ENCODE data around the gene EXOSC10.
A peak's percentile ranks its signal among the peaks of the same experiment; 100 is the strongest.

EXOSC10 gene

DNA sequence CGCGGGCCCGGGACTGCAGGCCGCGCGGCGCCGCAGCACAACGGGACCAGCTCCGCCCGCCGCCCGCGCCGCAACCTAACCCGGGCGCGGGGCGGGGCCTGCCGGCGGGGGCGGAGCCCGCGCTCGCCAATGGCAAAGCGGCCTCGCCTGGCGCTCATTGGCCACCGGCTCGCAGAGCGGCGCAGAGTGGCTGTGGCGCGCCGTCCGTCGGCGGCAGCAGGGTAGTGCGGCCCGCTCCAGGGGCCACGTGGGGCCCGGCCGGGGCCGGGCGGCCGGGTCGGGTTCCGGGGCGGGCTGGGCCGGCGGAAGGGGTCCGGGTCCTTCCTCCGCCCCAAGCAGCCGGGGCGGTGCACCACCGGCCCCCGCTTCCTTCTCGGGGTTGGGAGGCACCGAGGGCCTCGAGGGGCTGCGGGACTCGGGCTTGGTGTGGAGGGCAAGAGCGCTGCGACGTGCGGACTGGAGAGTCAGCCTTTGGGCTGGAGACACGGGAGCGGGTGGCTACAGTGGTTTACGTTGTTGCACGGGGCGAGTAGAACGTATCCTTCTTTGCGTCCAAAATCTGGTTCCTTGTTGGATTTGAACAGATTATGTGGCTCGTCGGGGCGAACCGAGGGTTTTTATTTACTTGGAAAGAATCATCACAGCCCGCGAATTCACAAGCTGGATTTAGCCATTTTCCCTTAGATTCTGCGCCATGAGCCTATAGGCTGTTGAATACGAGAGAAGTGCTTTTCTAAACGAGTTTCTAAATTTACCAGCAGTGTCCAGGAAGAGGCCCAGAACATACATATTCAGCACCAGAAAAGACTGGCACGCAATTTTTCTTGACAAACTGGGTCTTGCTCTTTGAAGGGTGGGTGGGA lies 39.5 kb downstream of the EXOSC10 start, which contains the start of gene SRM:
Gene SRM, minus strand, starts transcription at position 51 of the 863 bp plus-strand sequence. CDS start 75 bp downstream, outside the sequence.
- Histone ChIP-seq H3K9me3 (ENCODE audit: insufficient read depth, low read depth, low read length) (no peaks in the 10 kb centered on the region), H3K4me3 (ENCODE audit: low read length) (peak within 1 kb of the TSS; percentile 95), H3K36me3 (ENCODE audit: insufficient read depth, low read length) (peaks cover 38% of the 10 kb centered on the region), H3K27me3 (ENCODE audit: insufficient read depth, low read length) (no peaks in the 10 kb centered on the region), H3K4me1 (ENCODE audit: insufficient read depth, low read length) (peaks cover 4% of the 10 kb centered on the region; the same call in 1 of the 2 replicates), H3K9ac (ENCODE audit: low read depth, low read length) (peak within 1 kb of the TSS; percentile 89), H3K27ac (ENCODE audit: low read depth, low read length) (peak within 1 kb of the TSS; percentile 70)
- under 1% methylated on average over 82 of the region's 83 CpGs for WGBS

DNA sequence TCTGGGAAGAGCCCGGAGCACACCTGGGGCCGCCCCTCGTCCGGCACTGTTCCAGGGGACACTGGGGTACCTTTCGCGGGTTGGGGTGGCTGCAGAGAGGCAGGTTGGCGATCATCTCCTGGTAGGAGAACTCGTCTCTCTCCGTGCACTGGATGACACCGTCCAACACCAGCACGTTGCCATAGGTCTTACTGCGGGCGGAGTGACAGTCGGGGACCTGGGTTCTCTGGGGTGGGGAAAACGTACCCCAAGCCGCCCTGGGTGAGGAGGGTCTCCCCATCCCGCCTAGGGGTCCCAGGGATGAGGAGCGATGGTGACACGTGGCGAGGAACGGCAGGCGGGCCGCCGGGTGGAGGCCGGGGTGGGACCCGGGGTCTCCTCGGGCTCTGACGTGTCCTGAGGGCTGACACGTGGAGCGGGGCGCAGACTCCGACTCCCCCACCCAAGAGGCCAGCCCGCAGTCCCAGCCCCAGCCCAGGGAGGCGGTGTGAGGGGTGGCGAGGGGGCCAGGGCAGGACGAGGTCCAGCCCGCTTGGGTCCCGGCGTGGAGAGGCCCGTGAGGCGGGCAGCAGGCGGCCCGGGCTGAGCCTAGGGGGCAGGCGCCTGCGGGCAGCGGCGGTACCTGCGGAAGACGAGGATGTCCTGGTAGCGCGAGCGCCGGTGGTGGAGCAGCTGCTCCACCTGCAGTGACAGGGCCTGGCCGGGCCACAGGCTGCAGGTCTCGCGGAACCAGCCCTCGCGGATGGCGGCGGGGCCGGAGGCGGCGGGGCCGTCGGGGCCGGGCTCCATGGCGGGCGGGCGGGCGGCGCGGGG lies 40.3 kb downstream of the EXOSC10 start:
- H3K9me3 ChIP-seq (ENCODE audit: insufficient read depth, low read depth, low read length): no peaks in the 10 kb centered on the region
- WGBS: 1% methylated on average over 72 of the region's 72 CpGs
- H3K36me3 ChIP-seq (ENCODE audit: insufficient read depth, low read length): peaks cover 35% of the 10 kb centered on the region
- H3K27me3 ChIP-seq (ENCODE audit: insufficient read depth, low read length): no peaks in the 10 kb centered on the region
- H3K4me3 ChIP-seq (ENCODE audit: low read length): peak overlapping the region; percentile 95
- H3K27ac ChIP-seq (ENCODE audit: low read depth, low read length): 0 out of 2 replicates have a peak overlapping the region, but pooled peaks have one; percentile 6
- H3K4me1 ChIP-seq (ENCODE audit: insufficient read depth, low read length): peaks cover 4% of the 10 kb centered on the region; the same call in 1 of the 2 replicates
- peak overlapping the region; percentile 85 for H3K9ac ChIP-seq (ENCODE audit: low read depth, low read length)

DNA sequence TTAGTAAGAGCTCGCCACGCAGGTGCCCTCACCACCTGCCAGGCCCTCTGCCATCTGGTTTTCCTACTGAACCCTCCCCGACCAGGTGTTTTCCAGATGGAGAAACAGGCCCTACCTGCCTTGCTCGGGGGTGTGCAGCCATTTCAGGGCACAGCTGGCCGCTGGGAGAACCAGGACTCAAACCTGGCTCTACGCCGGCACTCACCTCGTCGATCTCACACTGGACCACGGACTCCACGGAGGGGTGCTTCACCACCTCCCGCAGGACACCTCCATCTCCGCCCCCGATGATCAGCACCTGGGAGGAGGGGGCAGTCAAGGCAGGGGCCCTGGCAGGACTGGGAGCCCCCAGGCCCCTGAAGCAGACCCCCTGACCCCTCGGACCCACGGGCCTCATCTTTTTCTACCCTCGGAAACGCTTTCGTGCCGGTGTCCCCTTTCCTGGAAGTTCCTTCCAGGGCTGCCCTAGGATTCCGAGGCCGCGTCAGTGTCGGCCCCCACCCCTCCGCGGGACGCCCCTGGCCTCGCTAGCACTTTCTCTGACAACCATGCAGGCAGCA lies 41.0 kb downstream of the EXOSC10 start:
- H3K4me1 ChIP-seq (ENCODE audit: insufficient read depth, low read length): peaks cover 4% of the 10 kb centered on the region; the same call in 1 of the 2 replicates
- H3K27me3 ChIP-seq (ENCODE audit: insufficient read depth, low read length): no peaks in the 10 kb centered on the region
- H3K27ac ChIP-seq (ENCODE audit: low read depth, low read length): no peak overlapping the region
- no peaks in the 10 kb centered on the region for H3K9me3 ChIP-seq (ENCODE audit: insufficient read depth, low read depth, low read length)
- WGBS: 43% methylated on average over 28 of the region's 28 CpGs
- peak overlapping the region; percentile 85 for H3K9ac ChIP-seq (ENCODE audit: low read depth, low read length)
- peak overlapping the region; percentile 95 for H3K4me3 ChIP-seq (ENCODE audit: low read length)
- peaks cover 36% of the 10 kb centered on the region for H3K36me3 ChIP-seq (ENCODE audit: insufficient read depth, low read length)

DNA sequence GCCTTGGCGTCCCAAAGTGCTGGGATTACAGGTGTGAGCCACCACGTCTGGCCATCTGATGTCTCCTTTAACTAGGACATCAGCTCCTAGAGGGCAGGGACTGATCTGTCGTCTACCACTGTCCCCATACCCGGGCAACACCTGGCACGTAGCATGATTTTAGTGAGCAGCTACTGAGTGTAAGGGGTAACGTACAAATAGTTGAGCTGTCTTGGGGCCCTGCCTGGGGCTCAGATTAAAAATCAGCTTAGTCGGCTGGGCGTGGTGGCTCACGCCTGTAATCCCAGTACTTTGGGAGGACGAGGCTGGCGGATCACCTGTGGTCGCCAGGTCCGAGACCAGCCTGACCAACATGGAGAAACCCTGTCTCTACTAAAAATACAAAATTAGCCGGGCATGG lies 41.6 kb downstream of the EXOSC10 start:
- peaks cover 4% of the 10 kb centered on the region; the same call in 1 of the 2 replicates for H3K4me1 ChIP-seq (ENCODE audit: insufficient read depth, low read length)
- H3K36me3 ChIP-seq (ENCODE audit: insufficient read depth, low read length): peaks cover 32% of the 10 kb centered on the region
- no peaks in the 10 kb centered on the region for H3K27me3 ChIP-seq (ENCODE audit: insufficient read depth, low read length)
- no peaks in the 10 kb centered on the region for H3K9me3 ChIP-seq (ENCODE audit: insufficient read depth, low read depth, low read length)
- WGBS: 96% methylated on average over 14 of the region's 14 CpGs
- no peak overlapping the region for H3K27ac ChIP-seq (ENCODE audit: low read depth, low read length)
- H3K4me3 ChIP-seq (ENCODE audit: low read length): no peak overlapping the region
- no peak overlapping the region for H3K9ac ChIP-seq (ENCODE audit: low read depth, low read length)

DNA sequence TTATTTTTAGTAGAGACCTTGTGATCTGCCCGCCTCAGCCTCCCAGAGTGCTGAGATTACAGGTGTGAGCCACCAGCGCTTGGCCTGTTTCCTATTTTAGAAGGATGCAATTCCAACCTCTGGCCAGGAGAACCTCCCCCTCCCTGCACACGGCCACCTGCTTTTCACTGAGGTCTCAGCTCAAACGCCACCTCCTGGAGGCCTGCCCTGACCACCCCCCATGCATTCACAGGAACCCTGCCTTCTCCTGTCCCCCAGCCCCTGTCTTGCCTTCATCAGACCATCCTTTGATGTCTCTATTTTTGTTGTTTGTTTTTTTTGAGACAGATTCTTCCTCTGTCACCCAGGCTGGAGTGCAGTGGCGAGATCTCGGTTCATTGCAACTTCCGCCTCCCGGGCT lies 42.2 kb downstream of the EXOSC10 start:
- Histone ChIP-seq H3K4me1 (ENCODE audit: insufficient read depth, low read length) (peaks cover 4% of the 10 kb centered on the region; the same call in 1 of the 2 replicates), H3K27ac (ENCODE audit: low read depth, low read length) (no peak overlapping the region), H3K27me3 (ENCODE audit: insufficient read depth, low read length) (no peaks in the 10 kb centered on the region), H3K9ac (ENCODE audit: low read depth, low read length) (no peak overlapping the region), H3K4me3 (ENCODE audit: low read length) (no peak overlapping the region), H3K36me3 (ENCODE audit: insufficient read depth, low read length) (peaks cover 28% of the 10 kb centered on the region), H3K9me3 (ENCODE audit: insufficient read depth, low read depth, low read length) (no peaks in the 10 kb centered on the region)
- WGBS: 93% methylated on average over 8 of the region's 8 CpGs

DNA sequence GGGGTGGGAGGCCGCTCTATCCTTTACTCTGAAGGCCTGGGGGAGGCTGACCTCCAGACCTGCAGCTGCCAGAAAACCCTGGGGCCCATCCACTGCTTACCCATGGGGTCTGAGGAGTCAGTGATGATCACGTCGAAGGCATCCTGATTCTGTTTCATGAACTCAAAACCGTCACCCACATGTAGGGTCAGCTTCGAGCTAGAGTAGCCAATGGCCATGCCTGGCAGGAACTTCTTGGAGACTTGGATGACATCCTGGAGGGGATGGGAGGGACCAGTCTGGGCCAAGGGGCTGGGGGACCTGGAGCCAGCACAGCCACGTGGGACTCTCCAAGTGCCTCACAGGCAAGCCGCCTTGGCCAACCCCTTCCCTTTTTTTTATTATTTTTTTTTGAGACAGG lies 43.2 kb downstream of the EXOSC10 start:
- H3K9ac ChIP-seq (ENCODE audit: low read depth, low read length): no peak overlapping the region
- no peak overlapping the region for H3K27ac ChIP-seq (ENCODE audit: low read depth, low read length)

DNA sequence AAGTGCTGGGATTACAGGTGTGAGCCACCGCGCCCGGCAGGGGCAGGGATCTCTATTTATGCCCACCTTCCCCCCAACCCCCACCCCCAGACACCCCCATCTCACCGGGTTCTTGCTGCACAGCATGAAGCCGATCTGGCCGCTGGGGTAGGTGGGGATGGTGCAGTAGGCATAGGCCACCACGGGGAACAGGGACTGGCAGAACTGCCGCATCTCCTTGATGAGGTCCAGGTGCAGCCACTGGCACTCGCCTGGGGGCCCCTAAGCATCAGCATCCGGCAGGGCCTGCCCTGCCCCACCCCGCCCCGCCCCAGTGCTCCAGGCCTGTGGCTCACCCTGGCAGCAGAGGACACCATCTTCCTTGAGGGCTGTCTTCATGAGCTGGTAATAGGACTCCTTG lies 44.0 kb downstream of the EXOSC10 start:
- no peak overlapping the region for H3K27ac ChIP-seq (ENCODE audit: low read depth, low read length)
- no peak overlapping the region for H3K4me3 ChIP-seq (ENCODE audit: low read length)
- WGBS: 97% methylated on average over 11 of the region's 12 CpGs
- no peaks in the 10 kb centered on the region for H3K9me3 ChIP-seq (ENCODE audit: insufficient read depth, low read depth, low read length)
- no peak overlapping the region for H3K9ac ChIP-seq (ENCODE audit: low read depth, low read length)
- H3K27me3 ChIP-seq (ENCODE audit: insufficient read depth, low read length): no peaks in the 10 kb centered on the region
- H3K36me3 ChIP-seq (ENCODE audit: insufficient read depth, low read length): peaks cover 28% of the 10 kb centered on the region
- H3K4me1 ChIP-seq (ENCODE audit: insufficient read depth, low read length): peaks cover 8% of the 10 kb centered on the region

More for the DNA sequence above, 43.2 kb downstream of the EXOSC10 start:
- Histone ChIP-seq H3K36me3 (ENCODE audit: insufficient read depth, low read length) (peaks cover 28% of the 10 kb centered on the region), H3K27me3 (ENCODE audit: insufficient read depth, low read length) (no peaks in the 10 kb centered on the region), H3K4me1 (ENCODE audit: insufficient read depth, low read length) (peaks cover 8% of the 10 kb centered on the region), H3K9me3 (ENCODE audit: insufficient read depth, low read depth, low read length) (no peaks in the 10 kb centered on the region), H3K4me3 (ENCODE audit: low read length) (no peak overlapping the region)
- WGBS: 98% methylated on average over 7 of the region's 7 CpGs

DNA sequence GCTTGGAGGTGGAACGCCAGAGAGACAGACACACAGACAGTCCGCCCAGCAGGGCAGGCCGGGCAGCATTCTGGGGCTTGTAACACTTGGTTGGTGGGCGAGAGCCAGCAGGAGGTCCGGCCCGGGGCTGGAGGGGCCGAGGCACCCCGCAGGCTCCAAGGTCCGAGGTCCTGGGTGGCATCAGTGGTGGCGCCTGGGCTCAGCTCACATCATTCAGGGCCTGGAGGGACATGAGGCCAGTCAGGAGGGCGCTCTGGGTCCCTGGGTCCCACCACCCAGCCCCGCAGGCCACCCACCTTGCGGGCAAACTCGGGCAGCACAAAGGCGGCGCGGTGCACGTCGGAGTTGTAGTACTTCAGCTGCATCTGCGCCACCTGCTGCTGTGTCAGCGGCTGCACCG lies 45.0 kb downstream of the EXOSC10 start:
- no peak overlapping the region for H3K4me3 ChIP-seq (ENCODE audit: low read length)
- no peak overlapping the region for H3K9ac ChIP-seq (ENCODE audit: low read depth, low read length)
- 94% methylated on average over 22 of the region's 22 CpGs for whole genome bisulfite sequencing
- no peaks in the 10 kb centered on the region for H3K27me3 ChIP-seq (ENCODE audit: insufficient read depth, low read length)
- peaks cover 28% of the 10 kb centered on the region for H3K36me3 ChIP-seq (ENCODE audit: insufficient read depth, low read length)
- no peaks in the 10 kb centered on the region for H3K9me3 ChIP-seq (ENCODE audit: insufficient read depth, low read depth, low read length)
- H3K27ac ChIP-seq (ENCODE audit: low read depth, low read length): no peak overlapping the region
- peaks cover 8% of the 10 kb centered on the region for H3K4me1 ChIP-seq (ENCODE audit: insufficient read depth, low read length)

DNA sequence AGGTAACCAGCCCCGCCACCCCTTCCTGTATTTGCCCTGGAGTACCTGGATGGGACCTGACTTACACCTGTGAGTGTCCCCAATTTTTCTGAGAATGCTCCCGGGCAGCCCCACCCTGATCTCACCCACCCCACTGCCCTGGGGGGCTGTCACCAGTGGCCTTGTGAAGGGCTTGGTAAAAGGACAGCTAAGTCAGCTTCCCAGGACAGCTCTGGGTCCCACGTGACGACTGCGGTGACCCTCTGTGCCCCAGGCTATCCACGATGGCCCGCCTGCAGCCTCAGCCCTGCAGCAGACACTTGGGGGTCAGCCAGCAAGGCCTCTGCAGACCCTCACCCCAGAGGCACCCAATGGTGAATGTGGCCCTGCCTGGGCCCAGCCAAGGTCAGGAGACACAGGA lies 45.5 kb downstream of the EXOSC10 start:
- Histone ChIP-seq H3K9ac (ENCODE audit: low read depth, low read length) (no peak overlapping the region), H3K4me3 (ENCODE audit: low read length) (no peak overlapping the region), H3K36me3 (ENCODE audit: insufficient read depth, low read length) (peaks cover 28% of the 10 kb centered on the region), H3K27ac (ENCODE audit: low read depth, low read length) (no peak overlapping the region), H3K4me1 (ENCODE audit: insufficient read depth, low read length) (peaks cover 8% of the 10 kb centered on the region), H3K9me3 (ENCODE audit: insufficient read depth, low read depth, low read length) (no peaks in the 10 kb centered on the region), H3K27me3 (ENCODE audit: insufficient read depth, low read length) (no peaks in the 10 kb centered on the region)
- WGBS: 95% methylated on average over 7 of the region's 7 CpGs

DNA sequence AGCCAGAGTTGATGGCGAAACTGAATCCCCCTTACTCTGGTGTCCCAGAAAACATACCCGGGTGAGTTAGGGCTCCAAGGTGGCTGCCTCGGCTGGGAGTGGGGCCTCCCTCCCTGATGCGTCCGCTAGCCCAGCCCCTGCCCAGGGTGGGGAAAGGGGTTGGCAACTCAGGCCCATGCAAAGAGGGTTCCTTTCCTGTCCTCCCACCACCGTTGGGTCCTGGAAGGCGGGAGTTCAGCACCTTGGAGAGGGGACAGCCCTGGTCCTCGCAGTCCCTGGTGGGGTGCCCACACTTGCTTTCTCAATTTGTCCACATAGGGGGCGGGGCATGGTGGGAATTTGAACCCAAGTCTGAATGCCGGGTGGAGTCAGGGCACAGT lies 45.9 kb downstream of the EXOSC10 start:
- Histone ChIP-seq H3K9ac (ENCODE audit: low read depth, low read length) (no peak overlapping the region), H3K4me3 (ENCODE audit: low read length) (no peak overlapping the region), H3K27ac (ENCODE audit: low read depth, low read length) (no peak overlapping the region), H3K36me3 (ENCODE audit: insufficient read depth, low read length) (peaks cover 28% of the 10 kb centered on the region), H3K9me3 (ENCODE audit: insufficient read depth, low read depth, low read length) (no peaks in the 10 kb centered on the region), H3K27me3 (ENCODE audit: insufficient read depth, low read length) (no peaks in the 10 kb centered on the region), H3K4me1 (ENCODE audit: insufficient read depth, low read length) (peaks cover 7% of the 10 kb centered on the region)
- WGBS: 80% methylated on average over 10 of the region's 10 CpGs
